ENCODE measurements around the gene ARAP2. TPM values are rescaled to one million over a fixed set of nuclear protein-coding genes. Genes with fewer than 3 reads are reported as not detected.

The ARAP2 gene, protein sequence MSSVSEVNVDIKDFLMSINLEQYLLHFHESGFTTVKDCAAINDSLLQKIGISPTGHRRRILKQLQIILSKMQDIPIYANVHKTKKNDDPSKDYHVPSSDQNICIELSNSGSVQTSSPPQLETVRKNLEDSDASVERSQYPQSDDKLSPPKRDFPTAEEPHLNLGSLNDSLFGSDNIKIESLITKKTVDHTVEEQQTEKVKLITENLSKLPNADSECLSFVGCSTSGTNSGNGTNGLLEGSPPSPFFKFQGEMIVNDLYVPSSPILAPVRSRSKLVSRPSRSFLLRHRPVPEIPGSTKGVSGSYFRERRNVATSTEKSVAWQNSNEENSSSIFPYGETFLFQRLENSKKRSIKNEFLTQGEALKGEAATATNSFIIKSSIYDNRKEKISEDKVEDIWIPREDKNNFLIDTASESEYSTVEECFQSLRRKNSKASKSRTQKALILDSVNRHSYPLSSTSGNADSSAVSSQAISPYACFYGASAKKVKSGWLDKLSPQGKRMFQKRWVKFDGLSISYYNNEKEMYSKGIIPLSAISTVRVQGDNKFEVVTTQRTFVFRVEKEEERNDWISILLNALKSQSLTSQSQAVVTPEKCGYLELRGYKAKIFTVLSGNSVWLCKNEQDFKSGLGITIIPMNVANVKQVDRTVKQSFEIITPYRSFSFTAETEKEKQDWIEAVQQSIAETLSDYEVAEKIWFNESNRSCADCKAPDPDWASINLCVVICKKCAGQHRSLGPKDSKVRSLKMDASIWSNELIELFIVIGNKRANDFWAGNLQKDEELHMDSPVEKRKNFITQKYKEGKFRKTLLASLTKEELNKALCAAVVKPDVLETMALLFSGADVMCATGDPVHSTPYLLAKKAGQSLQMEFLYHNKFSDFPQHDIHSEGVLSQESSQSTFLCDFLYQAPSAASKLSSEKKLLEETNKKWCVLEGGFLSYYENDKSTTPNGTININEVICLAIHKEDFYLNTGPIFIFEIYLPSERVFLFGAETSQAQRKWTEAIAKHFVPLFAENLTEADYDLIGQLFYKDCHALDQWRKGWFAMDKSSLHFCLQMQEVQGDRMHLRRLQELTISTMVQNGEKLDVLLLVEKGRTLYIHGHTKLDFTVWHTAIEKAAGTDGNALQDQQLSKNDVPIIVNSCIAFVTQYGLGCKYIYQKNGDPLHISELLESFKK (N-terminal part only)
- 22.3 TPM for total RNA-seq

DNA sequence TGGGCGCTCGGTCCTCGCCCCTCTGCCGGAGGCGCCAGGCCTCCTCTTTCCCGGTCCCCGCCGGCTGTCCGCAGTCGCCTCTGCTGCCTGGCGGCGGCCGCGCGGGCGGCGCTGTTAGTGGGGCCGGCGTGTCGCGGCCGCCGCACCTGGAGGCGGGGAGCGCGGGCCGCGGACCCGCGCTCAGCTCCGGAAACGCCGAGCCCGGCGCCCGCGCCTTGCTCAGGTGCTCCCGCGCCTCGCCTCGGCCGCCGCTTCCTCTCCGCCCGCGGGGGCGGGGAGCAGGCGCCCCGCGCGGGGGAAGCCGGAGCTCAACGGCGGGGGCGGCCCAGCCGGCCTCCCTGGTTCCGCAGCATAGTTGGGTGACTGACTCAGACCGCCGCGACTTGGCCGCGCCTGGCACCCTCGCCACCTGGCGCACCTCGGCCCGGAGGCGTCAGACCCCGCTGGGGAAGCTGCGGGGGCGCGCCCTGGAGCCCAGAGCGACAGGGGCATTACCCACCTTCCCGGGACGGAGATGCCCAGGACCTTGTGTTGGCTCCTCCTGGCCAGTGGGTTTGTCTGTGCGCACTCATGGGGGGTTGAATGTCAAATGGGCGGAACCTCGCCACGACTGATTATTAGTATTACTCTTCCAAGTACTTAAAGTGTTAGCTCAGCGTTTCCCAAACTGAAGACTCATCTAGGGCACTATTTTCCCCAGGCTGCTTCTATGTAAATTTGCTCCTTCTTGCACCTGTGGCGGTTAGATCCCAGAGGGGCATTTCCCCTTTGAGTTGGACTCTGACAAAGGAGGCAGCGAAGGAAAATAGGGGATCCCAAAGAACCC is at the start of gene ARAP2:
Gene ARAP2 (minus strand): TSS at position 258 of the 826 bp plus-strand sequence. CDS start 15,028 bp downstream, outside the sequence.
- DNase-seq (ENCODE audit: low spot score): peak; percentile 68

DNA sequence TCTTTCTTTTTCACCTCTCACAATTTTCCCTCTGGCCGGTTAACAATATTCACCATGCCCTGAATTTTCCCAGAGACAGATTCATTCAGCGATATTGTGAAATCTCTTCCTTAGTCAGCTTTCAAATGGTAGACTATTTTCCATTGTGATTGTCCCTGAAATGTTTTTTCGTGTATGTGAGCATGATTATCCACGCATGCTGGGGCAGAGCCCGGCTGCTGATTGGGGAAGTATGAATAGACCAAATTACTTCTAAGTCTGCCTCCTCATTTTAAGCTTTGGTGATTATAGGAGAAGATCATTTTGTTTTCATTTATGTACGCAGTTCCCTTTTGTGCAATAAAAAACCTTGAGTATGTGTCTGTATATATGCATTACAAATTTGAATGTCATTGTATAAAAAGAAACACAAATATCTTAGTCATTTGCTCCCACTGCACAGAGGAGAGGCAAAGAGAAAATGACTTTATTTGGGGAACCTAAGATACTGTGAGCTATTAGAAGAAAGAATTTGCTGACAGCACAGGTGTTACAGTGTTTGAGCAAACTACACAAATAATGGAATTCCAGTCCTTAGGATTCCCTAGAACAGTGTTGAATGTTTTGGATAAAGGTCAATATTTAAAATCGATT is 48.4 kb upstream of the ARAP2 start:
- no peak for DNase-seq (ENCODE audit: low spot score)

DNA sequence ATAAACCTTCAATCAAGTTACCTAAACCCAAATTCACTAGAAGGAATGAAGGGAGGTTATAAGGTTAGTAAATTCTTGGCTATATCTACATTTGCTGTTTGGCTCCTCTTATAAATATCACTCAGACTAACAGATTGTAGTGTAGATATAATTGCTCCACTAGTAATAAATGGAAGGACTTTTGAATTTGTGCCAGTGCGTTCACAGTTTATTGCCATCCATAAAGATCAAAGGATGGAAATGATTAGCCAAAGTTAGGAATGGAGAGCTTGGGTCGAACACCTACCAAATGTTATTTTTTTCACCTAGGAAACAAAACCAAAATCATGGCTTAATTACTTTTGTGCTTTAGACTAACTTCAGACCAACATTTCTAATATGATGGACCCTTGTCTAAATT is 46.3 kb upstream of the ARAP2 start:
- no peak for DNase-seq (ENCODE audit: low spot score)

DNA sequence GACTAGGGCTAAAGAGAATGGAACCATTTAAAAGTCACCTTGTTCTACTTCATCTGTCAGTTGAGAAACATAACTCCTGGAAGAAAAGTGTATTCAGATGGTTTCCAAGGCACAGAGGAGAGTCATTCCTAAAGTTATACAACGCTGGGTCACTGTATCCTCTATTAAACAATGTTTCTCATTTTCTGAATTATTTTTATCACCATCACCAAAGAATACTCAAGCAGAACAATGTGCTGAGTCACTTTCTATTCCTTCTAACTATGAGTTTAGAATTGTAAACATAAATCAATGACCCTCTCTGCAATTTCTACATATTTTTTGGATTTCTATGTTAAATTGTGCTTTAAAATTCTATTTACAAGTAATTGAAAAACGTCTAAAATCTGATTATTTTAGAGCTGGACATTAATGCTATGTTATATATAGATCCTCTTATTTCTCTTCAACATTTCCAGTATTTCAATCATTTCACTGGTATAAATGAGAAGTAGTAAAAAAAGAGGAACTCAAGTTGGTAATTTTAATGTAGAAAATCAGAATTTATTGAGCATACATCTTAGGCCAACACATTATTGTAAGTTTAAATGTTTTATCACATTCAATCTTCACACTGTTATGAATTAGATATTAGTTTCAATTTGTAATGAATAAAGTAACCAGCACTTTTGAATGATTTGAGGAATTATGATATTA is 44.6 kb upstream of the ARAP2 start:
- no peak for DNase-seq (ENCODE audit: low spot score)

DNA sequence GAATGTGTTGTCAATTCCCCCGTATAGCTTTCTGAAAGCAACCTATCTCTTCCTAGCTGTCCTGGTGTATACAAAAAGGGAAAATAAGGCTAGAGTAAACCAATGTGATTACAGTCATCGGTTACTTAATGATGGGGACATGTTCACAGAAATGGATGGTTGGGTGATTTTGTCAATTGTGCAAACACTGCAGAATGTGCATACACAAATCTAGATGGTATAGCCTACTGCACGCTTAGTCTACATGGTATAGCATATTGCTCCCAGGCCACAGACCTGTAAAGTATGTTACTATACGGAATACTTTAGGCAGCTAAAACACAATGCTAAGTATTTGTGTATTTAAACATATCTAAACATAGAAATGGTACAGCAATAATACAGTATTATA is 42.2 kb upstream of the ARAP2 start:
- DNase-seq (ENCODE audit: low spot score): no peak

DNA sequence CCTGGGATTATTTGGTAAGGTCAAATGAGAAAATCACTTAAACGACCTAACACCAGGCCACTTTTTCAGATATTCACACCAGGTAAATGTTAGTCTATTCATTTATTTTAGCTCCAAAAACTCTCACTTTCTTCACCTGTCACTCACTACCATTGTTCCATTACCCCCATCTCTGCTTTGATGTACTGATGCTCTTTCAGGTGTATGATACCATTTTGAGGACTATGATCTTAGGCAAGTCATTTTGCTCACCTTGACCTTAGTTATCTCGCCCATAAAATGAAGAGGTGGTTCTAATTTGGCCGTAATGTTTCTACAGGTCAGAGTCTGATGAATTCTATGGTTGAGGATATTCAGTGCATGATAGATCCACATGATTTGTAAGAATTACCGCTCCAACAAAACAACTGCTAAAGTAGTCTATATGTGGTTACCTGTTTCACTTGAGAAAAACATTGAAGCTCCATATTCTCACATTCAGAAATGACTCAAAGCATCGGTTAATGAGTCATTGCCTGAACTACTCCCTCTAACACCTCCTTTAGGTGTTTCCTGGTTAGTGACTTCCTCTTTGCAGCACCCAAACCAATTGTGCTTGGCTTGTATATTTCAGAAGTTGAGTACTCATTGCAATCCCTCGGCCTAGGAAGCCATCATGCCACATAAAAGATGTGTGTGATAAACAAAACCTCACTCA is 41.6 kb upstream of the ARAP2 start:
- DNase-seq (ENCODE audit: low spot score): peak; percentile 12

DNA sequence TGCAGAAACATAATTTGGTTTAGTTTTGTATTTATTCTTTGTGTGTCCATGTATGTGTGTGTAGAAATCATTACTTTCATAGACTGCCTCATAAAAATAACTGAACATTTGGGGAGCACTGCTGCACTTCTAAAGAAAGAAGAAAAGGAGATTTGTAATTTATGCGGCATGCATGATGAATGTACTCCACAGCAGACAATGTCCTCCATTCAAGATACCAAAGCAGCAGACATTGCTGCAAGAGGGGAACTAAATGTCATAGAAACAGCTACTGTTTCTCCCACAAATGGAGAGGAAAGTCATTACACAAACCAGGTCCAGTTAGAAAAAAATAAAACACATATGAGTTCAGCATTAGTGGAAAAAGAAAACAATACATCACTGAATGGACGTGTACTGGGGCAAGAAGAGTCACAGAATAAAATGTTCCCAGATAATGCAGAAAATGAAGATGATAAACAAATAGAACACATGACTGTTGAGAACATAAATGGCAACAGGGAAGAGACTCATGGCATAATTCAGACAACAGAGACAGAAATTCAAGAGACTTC is 39.7 kb upstream of the ARAP2 start:
- no peak for DNase-seq (ENCODE audit: low spot score)

DNA sequence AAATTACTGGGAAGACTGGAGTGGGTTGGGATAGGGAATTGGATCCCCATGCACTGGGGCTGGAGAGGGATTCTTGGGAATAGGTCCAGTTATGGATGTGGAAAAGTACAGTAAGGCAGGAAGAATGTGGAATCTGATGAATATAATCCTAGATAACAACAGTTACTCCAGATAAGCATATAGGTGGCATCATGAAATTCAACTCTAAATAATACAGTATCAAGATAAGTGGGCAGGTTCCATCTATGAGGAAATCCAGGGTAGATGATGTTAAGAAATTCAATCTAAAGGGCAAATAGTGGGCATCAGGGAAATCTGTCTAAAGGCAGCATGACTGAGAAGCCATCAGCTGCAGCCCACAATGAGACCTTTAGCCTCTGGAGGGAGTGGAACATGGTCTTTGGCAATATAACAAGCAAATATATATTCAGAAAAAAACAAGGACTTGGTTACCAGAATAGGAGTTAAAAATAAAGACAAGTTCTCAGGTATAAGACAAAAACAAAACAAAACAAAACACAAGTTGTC is 38.3 kb upstream of the ARAP2 start:
- DNase-seq (ENCODE audit: low spot score): no peak

DNA sequence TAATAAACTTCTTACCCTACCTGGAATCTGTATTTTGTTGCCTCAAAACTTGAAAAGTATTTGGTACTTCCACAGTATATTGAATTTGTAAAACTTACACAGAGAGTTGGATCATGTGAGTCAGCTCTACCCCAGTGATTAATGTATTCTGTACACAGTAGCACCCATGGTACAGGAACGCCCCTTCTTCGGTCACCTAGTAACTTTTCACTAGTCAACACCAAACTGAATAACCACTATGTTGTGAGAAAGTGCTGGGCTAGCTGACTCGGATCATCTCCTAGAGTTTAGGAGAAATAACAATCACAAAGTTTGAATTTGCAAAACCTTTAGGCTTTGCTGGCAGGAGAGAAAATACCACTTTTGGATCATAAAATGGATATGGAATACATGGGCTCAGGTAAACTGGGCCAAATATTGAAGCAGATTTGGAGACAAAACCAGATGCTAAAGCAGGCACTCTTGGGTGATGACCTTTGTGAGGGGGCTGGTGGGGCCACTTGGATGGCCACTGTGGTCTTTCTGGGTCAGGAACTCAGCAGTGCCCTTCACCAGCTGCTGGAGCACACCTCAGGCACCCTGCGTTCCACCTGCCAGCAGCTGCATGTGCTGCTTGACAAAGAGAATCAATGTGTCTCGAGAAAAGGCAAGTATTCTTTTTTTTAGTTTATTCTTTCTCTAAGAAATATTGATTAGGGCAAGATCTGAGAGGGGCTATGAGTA is 37.2 kb upstream of the ARAP2 start, which contains the start of gene DTHD1:
Gene DTHD1 (plus strand): TSS at position 233 of the 723 bp plus-strand sequence. CDS start 143 bp downstream, at position 376.
- DNase-seq (ENCODE audit: low spot score): no peak

DNA sequence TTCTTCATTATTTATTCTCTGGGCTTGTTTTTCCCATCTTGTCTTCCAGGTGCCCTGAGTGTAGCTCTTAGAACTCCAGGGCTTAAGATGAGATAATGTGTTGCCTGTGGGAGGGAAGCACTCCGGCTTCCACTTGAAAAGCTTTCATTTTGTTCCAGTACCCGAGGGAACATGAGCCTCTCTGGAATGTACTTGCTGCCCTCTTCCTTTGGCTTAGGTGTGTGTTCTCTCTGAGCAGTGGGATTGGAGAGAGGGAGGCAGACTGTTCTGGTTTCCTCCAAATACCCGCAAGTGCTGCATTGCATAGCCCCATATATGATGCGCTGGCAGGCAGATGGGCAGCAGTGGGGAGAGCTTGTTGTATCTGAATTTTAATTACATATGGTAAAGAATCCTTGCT is 36.2 kb upstream of the ARAP2 start:
- DNase-seq (ENCODE audit: low spot score): no peak

DNA sequence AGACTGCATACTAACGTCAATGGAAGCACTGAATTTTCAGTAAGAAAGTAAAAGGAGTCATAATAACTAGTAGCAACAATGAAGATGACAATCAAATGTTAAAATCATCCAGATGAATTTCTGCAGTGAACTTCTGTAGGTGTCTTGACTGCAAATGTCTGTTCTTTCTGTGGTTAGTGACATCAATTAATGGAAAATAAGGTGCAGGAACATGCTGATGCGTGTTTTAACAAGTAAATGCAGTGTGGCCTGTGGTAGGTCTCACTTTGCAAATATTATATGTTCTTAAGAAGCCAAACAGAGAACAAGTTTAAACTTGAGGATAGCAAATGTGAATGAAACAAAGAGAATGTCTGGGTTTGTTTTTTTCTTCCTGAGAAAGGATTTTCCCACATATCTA is 34.5 kb upstream of the ARAP2 start:
- no peak for DNase-seq (ENCODE audit: low spot score)

DNA sequence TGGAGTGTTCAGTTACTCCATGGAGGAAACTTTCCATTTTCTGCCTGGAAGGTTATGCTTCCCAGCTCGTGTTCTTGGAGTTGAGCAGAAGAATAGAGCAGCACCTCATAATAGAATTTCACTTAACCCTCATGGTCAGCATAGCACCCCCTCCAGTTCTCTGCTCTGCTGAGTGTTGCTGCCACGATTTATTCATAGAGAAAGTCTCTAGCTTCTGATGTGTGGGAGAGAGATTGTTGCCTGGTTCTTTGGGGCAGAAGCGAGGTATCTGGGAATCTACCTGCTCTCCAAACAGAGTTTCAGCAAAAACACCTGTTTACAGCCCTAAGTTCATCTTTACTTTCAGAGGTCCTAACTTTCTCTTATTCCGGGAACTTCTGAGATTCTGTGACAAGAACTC is 33.2 kb upstream of the ARAP2 start:
- no peak for DNase-seq (ENCODE audit: low spot score)

DNA sequence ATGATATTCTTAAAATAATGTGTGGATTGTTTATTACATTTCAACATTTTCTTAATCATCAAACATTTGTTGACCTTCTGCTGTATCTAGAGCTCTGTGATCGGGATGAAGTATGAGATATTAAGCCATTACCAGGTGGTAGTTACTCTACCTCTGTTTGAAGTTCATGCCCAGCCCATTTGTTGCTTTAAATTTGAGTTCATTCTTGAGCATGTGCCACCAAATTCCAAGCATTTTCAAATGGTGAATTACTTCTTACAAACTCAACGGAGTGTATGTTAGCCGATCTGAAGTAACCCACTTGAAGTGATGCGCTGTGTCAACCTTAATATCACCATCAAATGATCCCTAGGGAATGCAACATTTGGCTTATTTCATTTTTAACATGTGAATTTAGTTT is 29.8 kb upstream of the ARAP2 start:
- no peak for DNase-seq (ENCODE audit: low spot score)

DNA sequence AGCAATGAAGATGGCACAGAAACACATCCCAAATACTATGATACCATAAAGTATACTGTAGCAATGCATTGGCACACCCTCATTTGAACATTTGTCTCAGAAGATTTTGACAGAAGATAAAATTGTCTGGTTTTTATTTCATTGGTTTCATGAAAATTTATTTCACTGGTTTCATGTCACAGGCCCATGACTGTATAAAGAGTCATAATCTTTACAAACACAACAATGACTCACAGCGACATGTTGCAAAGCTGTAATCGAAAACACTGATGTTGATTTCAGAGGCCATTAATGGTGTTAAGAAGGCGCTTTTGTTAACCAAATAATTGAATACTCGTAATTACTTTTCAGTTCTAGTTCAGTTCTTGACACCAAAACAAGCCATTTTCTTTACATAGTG is 29.0 kb upstream of the ARAP2 start:
- no peak for DNase-seq (ENCODE audit: low spot score)

DNA sequence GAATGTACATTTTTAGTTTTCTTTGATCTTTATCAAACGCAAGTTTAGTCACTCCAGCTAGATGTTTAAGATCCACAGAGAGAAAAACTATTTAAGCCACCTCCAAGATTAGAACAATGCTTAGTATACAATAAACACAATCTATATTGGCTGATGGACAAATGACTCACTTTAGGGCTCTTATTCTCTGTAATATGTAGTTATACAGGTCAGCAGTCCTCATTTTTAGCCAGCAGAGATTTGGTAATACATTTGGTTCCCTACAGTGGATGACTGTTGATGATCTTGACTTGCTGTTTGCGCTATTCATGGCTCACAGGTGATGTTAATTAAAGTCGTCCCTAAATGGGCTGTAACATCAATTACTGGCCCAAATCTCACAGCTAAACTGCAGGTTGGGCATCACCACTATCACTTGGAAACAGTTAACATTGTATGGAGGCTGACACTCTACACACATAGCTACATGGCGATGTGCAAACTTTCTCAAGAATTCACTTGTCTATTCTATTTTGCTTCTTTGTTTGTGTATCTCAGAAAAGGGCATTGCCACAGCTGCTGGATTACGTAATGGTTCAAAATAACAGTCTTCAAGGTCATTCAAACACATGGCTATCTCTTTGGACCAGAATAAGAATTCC is 25.3 kb upstream of the ARAP2 start:
- no peak for DNase-seq (ENCODE audit: low spot score)

DNA sequence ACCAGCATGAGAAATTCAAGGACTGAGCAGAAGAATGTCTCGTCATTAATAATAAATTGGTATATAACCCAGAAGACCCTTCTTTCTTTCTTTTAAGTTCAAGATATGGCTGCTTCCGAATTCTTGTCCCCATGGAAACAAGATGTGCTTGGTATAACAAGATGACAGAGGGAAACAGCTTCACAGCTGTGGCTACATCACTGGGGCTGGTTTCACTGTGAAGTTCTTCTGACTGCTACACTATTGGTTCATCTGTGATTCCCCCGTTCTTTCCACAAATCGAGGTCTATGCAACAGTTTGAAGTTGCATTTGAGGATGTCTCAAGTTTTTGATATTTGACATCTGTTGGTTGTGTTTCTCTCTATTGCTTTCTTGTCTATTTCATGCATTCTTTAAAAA is 24.8 kb upstream of the ARAP2 start:
- no peak for DNase-seq (ENCODE audit: low spot score)

DNA sequence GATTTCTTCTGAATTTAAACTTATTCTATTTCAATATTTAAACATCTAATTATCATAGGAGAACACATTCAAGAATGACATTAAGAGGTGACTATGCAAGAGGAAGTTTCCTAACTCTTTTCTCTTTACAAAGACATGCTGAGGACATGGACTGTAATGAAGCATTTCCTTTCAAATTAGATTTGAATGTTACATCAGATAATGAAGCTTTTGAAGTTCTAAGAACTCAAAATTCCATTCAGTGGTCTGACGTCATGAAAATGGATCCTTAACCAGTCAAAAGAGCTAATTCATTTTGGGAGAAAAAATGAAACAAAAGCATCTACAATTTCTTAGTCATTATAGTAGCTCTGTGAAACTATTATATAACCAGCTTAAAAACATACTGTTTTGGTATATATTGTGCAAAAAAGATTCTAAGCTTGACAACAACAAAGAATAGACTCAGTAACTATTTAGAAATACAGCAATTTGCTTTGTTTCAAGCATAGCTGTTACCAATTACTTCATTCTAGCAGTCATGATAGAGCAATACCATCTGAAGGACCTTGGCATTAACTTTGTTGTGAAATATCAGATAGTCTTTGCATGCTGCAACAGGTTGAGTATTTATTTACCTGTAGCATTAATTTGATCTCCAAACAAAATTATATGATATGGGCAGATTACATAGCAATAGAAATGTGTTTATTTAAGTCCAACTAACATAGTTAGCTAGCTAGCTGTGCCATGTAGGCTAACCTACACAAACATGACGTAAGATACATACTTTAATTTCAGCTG is 23.4 kb upstream of the ARAP2 start:
- DNase-seq (ENCODE audit: low spot score): no peak

Data from mucosa of gallbladder (tissue), 1 donor.